Thyroid gland (tissue), 4 donors: ENCODE measurements around the gene RABGAP1. TPM values are rescaled to one million over a fixed set of nuclear protein-coding genes. Genes with fewer than 3 reads are reported as not detected.

Source experiments
- DNase-seq, 2 donors: peaks; one replicate each; pipeline ENCODE4 v3.0.0-alpha.2; 2019
- H3K27ac ChIP-seq, 3 donors: fragments of 200-600 bp; sonication (generic); 1 replicate in 2 of 3; 2 replicates in 1 of 3; pipeline ENCODE4 v1.5.1; 2016 to 2019; ENCODE audit warnings: mild to moderate bottlenecking in 1 of 3, moderate library complexity in 1 of 3
- H3K27me3 ChIP-seq: fragments of 200-600 bp; sonication (generic); one replicate; pipeline ENCODE4 v1.5.1; 2019
- H3K36me3 ChIP-seq, 2 donors: fragments of 200-600 bp; sonication (generic); one replicate each; pipeline ENCODE4 v1.5.1; 2016 to 2019
- H3K4me1 ChIP-seq, 2 donors: fragments of 200-600 bp; sonication (generic); one replicate each; pipeline ENCODE4 v1.5.1; 2017 to 2019
- H3K4me3 ChIP-seq, 3 donors: fragments of 200-600 bp; sonication (generic); replicated peaks in 1 of 3; 1 replicate in 2 of 3; 2 replicates in 1 of 3; pipeline ENCODE4 v1.5.1; 2016; ENCODE audit warnings: mild to moderate bottlenecking in 1 of 3
- H3K9me3 ChIP-seq: fragments of 200-600 bp; sonication (generic); one replicate; pipeline ENCODE4 v1.5.1; 2017
- CTCF ChIP-seq, 6 experiments: fragments of 200-600 bp in 3 of 6; fragments of 450-650 bp in 3 of 6; sonication (generic) in 3 of 6; IDR thresholded peaks; one replicate each; pipeline ENCODE4 v1.5.1; 2016 to 2019; ENCODE audit warnings: antibody characterized with exemption in 6 of 6, mild to moderate bottlenecking in 2 of 6, inconsistent platforms in 1 of 6, moderate library complexity in 1 of 6
- POLR2A ChIP-seq, 2 donors: fragments of 450-650 bp; IDR thresholded peaks; one replicate each; pipeline ENCODE4 v1.6.1; 2017; ENCODE audit warnings: antibody characterized with exemption in 2 of 2, mild to moderate bottlenecking in 2 of 2, moderate library complexity in 1 of 2
- WGBS, 2 donors: methylation state at CpG; one replicate each; pipeline ENCODE4 v1.1.5; 2017; 5-methylcytosine and 5-hydroxymethylcytosine counted together
- intact Hi-C: fragments of 100-400 bp; cut with DNase I; formaldehyde crosslinking; loops from one replicate; pipeline ENCODE4 v1.15.1; 2023
- total RNA-seq, 4 donors: library from RNA; depleted of rRNA; stranded (reverse); fragments of >200 nt; gene quantifications; one replicate each; pipeline ENCODE4 v1.2.3, GENCODE V29; 2016

RABGAP1 gene
- total RNA-seq, 4 donors from 2014 or later, result 90.7 to 144 (median 127) TPM

- H3K4me1 ChIP-seq, result peaks cover 26 to 36% of the 10 kb centered on the region in 2 donors
- no peak for DNase-seq
- H3K36me3 ChIP-seq, result peaks cover 11 to 14% of the 10 kb centered on the region in 2 donors
- WGBS, 2 donors, result 90 to 96% methylated on average over 2 of the region's 2 CpGs
- intact Hi-C loops, result no loop called here
- no peaks in the 10 kb centered on the region for H3K9me3 ChIP-seq
- H3K27ac ChIP-seq, result no peak overlapping the region
- H3K27me3 ChIP-seq, result no peaks in the 10 kb centered on the region
- no peak overlapping the region for H3K4me3 ChIP-seq
- TF ChIP-seq CTCF (IDR thresholded peaks at IDR 0.05), result no peak
- TF ChIP-seq POLR2A (IDR thresholded peaks at IDR 0.05), result no peak
These were observed 150.1 kb downstream of the RABGAP1 start for GRCh38 chr9:123090956-123091355.

GRCh38 chr9:123091459-123091858, 150.6 kb downstream of the RABGAP1 start:
- Histone ChIP-seq H3K4me1 (peaks cover 21 to 31% of the 10 kb centered on the region in 2 donors), H3K36me3 (peaks cover 14 to 16% of the 10 kb centered on the region in 2 donors), H3K27me3 (no peaks in the 10 kb centered on the region), H3K4me3 (no peak overlapping the region), H3K27ac (no peak overlapping the region), H3K9me3 (no peaks in the 10 kb centered on the region)
- intact Hi-C loops, result no loop called here
- no peak for DNase-seq
- 88 to 96% methylated on average over 2 of the region's 2 CpGs for WGBS, 2 donors
- TF ChIP-seq CTCF (IDR thresholded peaks at IDR 0.05) (no peak), POLR2A (IDR thresholded peaks at IDR 0.05) (no peak)

GRCh38 chr9:123093141-123093540, 152.3 kb downstream of the RABGAP1 start:
- Histone ChIP-seq H3K9me3 (no peaks in the 10 kb centered on the region), H3K36me3 (peaks cover 24 to 28% of the 10 kb centered on the region in 2 donors), H3K27me3 (no peaks in the 10 kb centered on the region), H3K4me3 (no peak overlapping the region), H3K4me1 (peaks cover 19 to 28% of the 10 kb centered on the region in 2 donors), H3K27ac (no peak overlapping the region)
- TF ChIP-seq CTCF (IDR thresholded peaks at IDR 0.05) (no peak), POLR2A (IDR thresholded peaks at IDR 0.05) (no peak)
- 85 to 86% methylated on average over 3 of the region's 3 CpGs for WGBS, 2 donors
- intact Hi-C loops, result no loop called here
- DNase-seq, result no peak

GRCh38 chr9:123096987-123097386, 156.2 kb downstream of the RABGAP1 start:
- intact Hi-C loops, result no loop called here
- TF ChIP-seq POLR2A (IDR thresholded peaks at IDR 0.05), result no peak
- no peak for TF ChIP-seq CTCF (IDR thresholded peaks at IDR 0.05)
- 86 to 93% methylated on average over 3 of the region's 3 CpGs for WGBS, 2 donors

GRCh38 chr9:123097430-123098095, 156.7 kb downstream of the RABGAP1 start:
- intact Hi-C loops, result no loop called here
- no peaks in the 10 kb centered on the region for H3K27me3 ChIP-seq
- H3K9me3 ChIP-seq, result no peaks in the 10 kb centered on the region
- H3K27ac ChIP-seq, result peak overlapping the region in 1 of 3 donors; percentile 18
- no peak for DNase-seq
- peaks cover 47 to 52% of the 10 kb centered on the region in 2 donors for H3K36me3 ChIP-seq
- TF ChIP-seq POLR2A (IDR thresholded peaks at IDR 0.05) (no peak), CTCF (IDR thresholded peaks at IDR 0.05) (no peak)
- H3K4me1 ChIP-seq, result no peaks in the 10 kb centered on the region
- no peak overlapping the region for H3K4me3 ChIP-seq
- WGBS, 2 donors, result 88 to 92% methylated on average over 3 of the region's 3 CpGs

More at GRCh38 chr9:123096987-123097386, 156.2 kb downstream of the RABGAP1 start:
- H3K27me3 ChIP-seq, result no peaks in the 10 kb centered on the region
- H3K4me1 ChIP-seq, result no peaks in the 10 kb centered on the region
- DNase-seq, result no peak
- peaks cover 47 to 48% of the 10 kb centered on the region in 2 donors for H3K36me3 ChIP-seq
- no peak overlapping the region for H3K27ac ChIP-seq
- H3K4me3 ChIP-seq, result no peak overlapping the region
- H3K9me3 ChIP-seq, result no peaks in the 10 kb centered on the region
